ENCODE measurements around the gene PLCL1. TPM values are rescaled to one million over a fixed set of nuclear protein-coding genes. Genes with fewer than 3 reads are reported as not detected.

Gene PLCL1
- total and polyA plus RNA-seq, 2 donors (not counting 3 experiments of a cell fraction or from before 2014, with no cell fraction given) = 0.79 to 3.4 TPM

- no peak for FAIRE-seq
- dilution Hi-C loops (cut with MboI; ENCODE audit: extremely low pct_ligation_motif_present, low sequenced_read_pairs) = no loop called here
These were observed 6.2 kb upstream of the PLCL1 start for GRCh38 chr2:197798187-197798586.

GRCh38 chr2:197799068-197799467, 5.3 kb upstream of the PLCL1 start:
- H3K9ac ChIP-seq (replicated peaks; ENCODE audit: extremely low read depth, insufficient read depth, low read length) = no peak overlapping the region
- FAIRE-seq (no peak), DNase-seq (ENCODE audit: low read depth, low spot score) (no peak)
- H3K27me3 ChIP-seq (ENCODE audit: control insufficient read depth in 2 of 2, insufficient read depth in 2 of 2, low read length in 2 of 2) = peaks cover 2 to 5% of the 10 kb centered on the region in 2 experiments
- no peak overlapping the region for H3K27ac ChIP-seq (ENCODE audit: insufficient read depth, low read depth, low read length)
- no peaks in the 10 kb centered on the region for H3K79me2 ChIP-seq (ENCODE audit: control insufficient read depth, insufficient read depth, low read length)
- ChIA-PET POLR2A (no interaction called here), CTCF (interaction anchor here (1.4 to 4.0 kb wide), 2 partner anchors 14 to 329 kb away, joined by 3 to 55 read pairs; no protein-coding TSS in a partner anchor)
- no TSS peak for BruUV-seq (replicated peaks)
- dilution Hi-C loops (cut with MboI; ENCODE audit: extremely low pct_ligation_motif_present, low sequenced_read_pairs) (no loop called here), intact Hi-C loops (cut with micrococcal nuclease) (no loop called here)
- H3K9me1 ChIP-seq (replicated peaks; ENCODE audit: control insufficient read depth, extremely low read depth, insufficient read depth, low read length) = no peaks in the 10 kb centered on the region
- H3K36me3 ChIP-seq (ENCODE audit: control insufficient read depth in 2 of 2, extremely low read depth in 1 of 2, insufficient read depth in 2 of 2, low read length in 2 of 2) = no peaks in the 10 kb centered on the region
- H2AFZ ChIP-seq (ENCODE audit: low read depth, low read length) = no peak overlapping the region
- no peak overlapping the region for H3K4me3 ChIP-seq (replicated peaks in 1 of 3; ENCODE audit: insufficient read depth in 1 of 3, low read depth in 1 of 3, low read length in 3 of 3)
- H3K4me1 ChIP-seq (ENCODE audit: control insufficient read depth, extremely low read depth, insufficient read depth, low read length) = peaks cover 4% of the 10 kb centered on the region
- no peak overlapping the region for H3K4me2 ChIP-seq (ENCODE audit: insufficient read depth, low read length)
- no peaks in the 10 kb centered on the region for H4K20me1 ChIP-seq (replicated peaks; ENCODE audit: control insufficient read depth, extremely low read depth, insufficient read depth, low read length)
- no peaks in the 10 kb centered on the region for H3K9me3 ChIP-seq (replicated peaks; ENCODE audit: control insufficient read depth, insufficient read depth, low read length)
- TF ChIP-seq MAX (IDR thresholded peaks at IDR 0.05; ENCODE audit: insufficient read depth, insufficient read length) (no peak), JUN (IDR thresholded peaks at IDR 0.05; ENCODE audit: borderline replicate concordance, insufficient read depth, insufficient read length, low read depth) (no peak), GATA2 (IDR thresholded peaks at IDR 0.05; ENCODE audit: insufficient read depth, insufficient read length, low read depth, low read length) (no peak), POLR2AphosphoS5 (IDR thresholded peaks at IDR 0.05; ENCODE audit: insufficient read depth, low read depth, low read length) (no peak)

More at GRCh38 chr2:197798187-197798586, 6.2 kb upstream of the PLCL1 start:
- ChIA-PET CTCF (interaction anchor here (1.0 kb wide), 1 partner anchor 329 kb away, joined by 3 read pairs; no protein-coding TSS in a partner anchor), POLR2A (no interaction called here)
- DNase-seq (ENCODE audit: low read depth, low spot score) = no peak
- H3K27me3 ChIP-seq (ENCODE audit: control insufficient read depth in 2 of 2, insufficient read depth in 2 of 2, low read length in 2 of 2) = peaks cover 4 to 11% of the 10 kb centered on the region in 2 experiments
- no peaks in the 10 kb centered on the region for H3K9me1 ChIP-seq (replicated peaks; ENCODE audit: control insufficient read depth, extremely low read depth, insufficient read depth, low read length)
- H2AFZ ChIP-seq (ENCODE audit: low read depth, low read length) = no peak overlapping the region
- H3K9ac ChIP-seq (replicated peaks; ENCODE audit: extremely low read depth, insufficient read depth, low read length) = no peak overlapping the region
- no peak for TF ChIP-seq JUN (IDR thresholded peaks at IDR 0.05; ENCODE audit: borderline replicate concordance, insufficient read depth, insufficient read length, low read depth)
- H3K4me1 ChIP-seq (ENCODE audit: control insufficient read depth, extremely low read depth, insufficient read depth, low read length) = no peaks in the 10 kb centered on the region
- no TSS peak for BruUV-seq (replicated peaks)
- no peaks in the 10 kb centered on the region for H3K9me3 ChIP-seq (replicated peaks; ENCODE audit: control insufficient read depth, insufficient read depth, low read length)
- no peaks in the 10 kb centered on the region for H3K79me2 ChIP-seq (ENCODE audit: control insufficient read depth, insufficient read depth, low read length)
- intact Hi-C loops (cut with micrococcal nuclease) = no loop called here
- no peak overlapping the region for H3K4me3 ChIP-seq (replicated peaks in 1 of 3; ENCODE audit: insufficient read depth in 1 of 3, low read depth in 1 of 3, low read length in 3 of 3)
- H3K27ac ChIP-seq (ENCODE audit: insufficient read depth, low read depth, low read length) = no peak overlapping the region
- no peaks in the 10 kb centered on the region for H3K36me3 ChIP-seq (ENCODE audit: control insufficient read depth in 2 of 2, extremely low read depth in 1 of 2, insufficient read depth in 2 of 2, low read length in 2 of 2)
- no peak overlapping the region for H3K4me2 ChIP-seq (ENCODE audit: insufficient read depth, low read length)
- H4K20me1 ChIP-seq (replicated peaks; ENCODE audit: control insufficient read depth, extremely low read depth, insufficient read depth, low read length) = no peaks in the 10 kb centered on the region
